Kidney (tissue), 14 donors: ENCODE data around the gene VSTM4. TPM values are rescaled to one million over a fixed set of nuclear protein-coding genes. Genes with fewer than 3 reads are reported as not detected.

Source experiments
- DNase-seq, 5 donors: peaks; one replicate each; pipeline ENCODE4 v3.0.0-alpha.2; 2013 to 2020
- FAIRE-seq: peaks from 2 replicates; lab custom pipeline; 2012; peaks lifted over from hg19 to GRCh38; lab: Jason Lieb, UNC
- H3K27ac ChIP-seq, 2 donors: one replicate each; pipeline ENCODE4 v1.7.0; 2013; ENCODE audit warnings: low read depth in 2 of 2, low read length in 2 of 2, inconsistent platforms in 1 of 2
- H3K27me3 ChIP-seq: one replicate; pipeline ENCODE4 v1.7.1; 2013; ENCODE audit warnings: low read length, inconsistent platforms; ENCODE audit not compliant: control insufficient read depth, insufficient read depth
- H3K36me3 ChIP-seq, 3 donors: one replicate each; pipeline versions ENCODE4 v1.7.0 to v1.7.1; 2013; ENCODE audit warnings: low read length in 3 of 3, control low read depth in 1 of 3, inconsistent platforms in 1 of 3; ENCODE audit not compliant: insufficient read depth in 3 of 3, control insufficient read depth in 2 of 3
- H3K4me1 ChIP-seq, 3 donors: one replicate each; pipeline versions ENCODE4 v1.7.0 to v1.7.1; 2013; ENCODE audit warnings: low read length in 3 of 3, inconsistent platforms in 1 of 3, low read depth in 1 of 3; ENCODE audit not compliant: control insufficient read depth in 2 of 3, insufficient read depth in 2 of 3
- H3K4me3 ChIP-seq, 3 donors: one replicate each; pipeline versions ENCODE4 v1.7.0 to v1.8.1; 2013; ENCODE audit warnings: low read length in 3 of 3, control low read depth in 1 of 3, inconsistent platforms in 1 of 3
- H3K9ac ChIP-seq, 3 donors: one replicate each; pipeline versions ENCODE4 v1.7.0 to v1.7.1; 2013; ENCODE audit warnings: low read length in 3 of 3, control low read depth in 1 of 3, inconsistent platforms in 1 of 3
- H3K9me3 ChIP-seq, 3 donors: one replicate each; pipeline versions ENCODE4 v1.7.0 to v1.7.1; 2013; ENCODE audit warnings: low read length in 3 of 3, control low read depth in 1 of 3, inconsistent platforms in 1 of 3; ENCODE audit not compliant: control insufficient read depth in 2 of 3, insufficient read depth in 1 of 3
- intact Hi-C: fragments of 100-400 bp; cut with DNase I; formaldehyde crosslinking; loops from one replicate; pipeline ENCODE4 v1.11.1; 2022
- polyA plus RNA-seq: library from polyadenylated mRNA; stranded (reverse); fragments of 350-450 nt; fragmentation: Illumina TruSeq; extraction: RNeasy Lipid Tissue Mini Kit (QIAGEN cat#74804); gene quantifications from one replicate; pipeline ENCODE4 v1.2.3, GENCODE V29; 2014; ENCODE audit warnings: low read depth, low replicate concordance; ENCODE audit not compliant: insufficient read depth
- total RNA-seq: library from RNA; stranded (reverse); fragmentation: NEBNext Ultra II Directional; extraction: Animal tissue kit (Norgen Biotek cat#: 25700); gene quantifications from one replicate; pipeline ENCODE4 v1.2.1, GENCODE V29; 2021
- TF ChIP-seq, protein P1 (sequence below): IDR thresholded peaks from 3 replicates; pipeline ENCODE4 v1.5.1; 2012; ENCODE audit warnings: mild to moderate bottlenecking, moderate library complexity, borderline replicate concordance; ENCODE audit not compliant: insufficient read depth; ENCODE audit errors: extremely low read depth
- donor health status: control.
- donor health status: control.
- donor health status: control.
- donor health status: control.
- donor health status: control.
- donor health status: DM: yes; HTN: yes; CAD: no.
- donor health status: Normal renal cell carcinoma (clear cell type).

VSTM4 gene
- total and polyA plus RNA-seq, 2 donors from 2014 or later: 7.4 to 8.5 TPM

DNA sequence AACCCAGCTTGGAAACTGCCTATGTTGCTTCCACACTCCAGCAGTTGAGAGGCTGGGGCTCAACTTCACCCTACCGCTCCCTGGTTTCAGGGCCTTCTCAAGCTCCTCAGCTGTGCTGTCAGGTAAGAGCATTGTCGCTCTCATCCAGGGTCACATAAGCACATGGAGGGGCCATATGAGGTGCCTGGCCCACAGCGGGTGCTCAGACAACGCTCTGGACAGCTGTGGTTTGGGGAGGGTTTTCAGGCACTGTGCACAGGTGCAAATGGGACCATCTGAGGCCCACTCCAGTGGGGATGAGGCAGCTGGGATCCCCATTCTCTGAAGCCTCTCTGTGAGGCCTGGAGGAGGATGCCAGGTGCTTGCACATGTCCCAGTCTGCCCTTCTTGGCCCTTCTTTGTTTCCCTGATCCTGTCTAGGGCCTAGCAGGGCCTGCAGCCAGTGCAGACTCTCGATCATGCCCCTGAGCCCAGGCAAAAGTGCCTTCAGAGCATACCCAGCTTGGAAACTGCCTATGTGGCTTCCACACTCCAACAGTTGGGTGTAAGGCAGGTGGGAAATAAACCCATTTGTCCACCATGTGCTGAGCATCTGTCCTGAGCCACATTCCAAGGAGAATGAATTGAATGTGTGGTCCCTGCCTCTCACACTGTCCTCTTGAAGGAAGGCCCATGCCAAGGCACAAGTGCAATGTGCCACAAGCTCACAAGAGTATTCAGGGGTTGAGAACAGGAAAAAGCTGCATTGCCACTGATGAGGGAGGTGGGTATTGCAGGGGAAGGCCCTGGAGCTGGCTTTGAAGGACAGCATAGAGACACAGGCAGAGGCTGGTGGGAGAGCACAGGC is 40.3 kb downstream of the VSTM4 start:
- H3K9me3 ChIP-seq: no peaks in the 10 kb centered on the region
- H3K9ac ChIP-seq: no peak overlapping the region
- DNase-seq (peak in 1 of 5 donors; percentile 27), FAIRE-seq (no peak)
- no peaks in the 10 kb centered on the region for H3K27me3 ChIP-seq
- H3K27ac ChIP-seq: no peak overlapping the region
- TF ChIP-seq, protein P1, sequence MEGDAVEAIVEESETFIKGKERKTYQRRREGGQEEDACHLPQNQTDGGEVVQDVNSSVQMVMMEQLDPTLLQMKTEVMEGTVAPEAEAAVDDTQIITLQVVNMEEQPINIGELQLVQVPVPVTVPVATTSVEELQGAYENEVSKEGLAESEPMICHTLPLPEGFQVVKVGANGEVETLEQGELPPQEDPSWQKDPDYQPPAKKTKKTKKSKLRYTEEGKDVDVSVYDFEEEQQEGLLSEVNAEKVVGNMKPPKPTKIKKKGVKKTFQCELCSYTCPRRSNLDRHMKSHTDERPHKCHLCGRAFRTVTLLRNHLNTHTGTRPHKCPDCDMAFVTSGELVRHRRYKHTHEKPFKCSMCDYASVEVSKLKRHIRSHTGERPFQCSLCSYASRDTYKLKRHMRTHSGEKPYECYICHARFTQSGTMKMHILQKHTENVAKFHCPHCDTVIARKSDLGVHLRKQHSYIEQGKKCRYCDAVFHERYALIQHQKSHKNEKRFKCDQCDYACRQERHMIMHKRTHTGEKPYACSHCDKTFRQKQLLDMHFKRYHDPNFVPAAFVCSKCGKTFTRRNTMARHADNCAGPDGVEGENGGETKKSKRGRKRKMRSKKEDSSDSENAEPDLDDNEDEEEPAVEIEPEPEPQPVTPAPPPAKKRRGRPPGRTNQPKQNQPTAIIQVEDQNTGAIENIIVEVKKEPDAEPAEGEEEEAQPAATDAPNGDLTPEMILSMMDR: no peak
- peaks cover 0 to 16% (median 4%) of the 10 kb centered on the region in 3 donors for H3K36me3 ChIP-seq
- no peaks in the 10 kb centered on the region for H3K4me1 ChIP-seq
- no peak overlapping the region for H3K4me3 ChIP-seq
- intact Hi-C loops: no loop called here

DNA sequence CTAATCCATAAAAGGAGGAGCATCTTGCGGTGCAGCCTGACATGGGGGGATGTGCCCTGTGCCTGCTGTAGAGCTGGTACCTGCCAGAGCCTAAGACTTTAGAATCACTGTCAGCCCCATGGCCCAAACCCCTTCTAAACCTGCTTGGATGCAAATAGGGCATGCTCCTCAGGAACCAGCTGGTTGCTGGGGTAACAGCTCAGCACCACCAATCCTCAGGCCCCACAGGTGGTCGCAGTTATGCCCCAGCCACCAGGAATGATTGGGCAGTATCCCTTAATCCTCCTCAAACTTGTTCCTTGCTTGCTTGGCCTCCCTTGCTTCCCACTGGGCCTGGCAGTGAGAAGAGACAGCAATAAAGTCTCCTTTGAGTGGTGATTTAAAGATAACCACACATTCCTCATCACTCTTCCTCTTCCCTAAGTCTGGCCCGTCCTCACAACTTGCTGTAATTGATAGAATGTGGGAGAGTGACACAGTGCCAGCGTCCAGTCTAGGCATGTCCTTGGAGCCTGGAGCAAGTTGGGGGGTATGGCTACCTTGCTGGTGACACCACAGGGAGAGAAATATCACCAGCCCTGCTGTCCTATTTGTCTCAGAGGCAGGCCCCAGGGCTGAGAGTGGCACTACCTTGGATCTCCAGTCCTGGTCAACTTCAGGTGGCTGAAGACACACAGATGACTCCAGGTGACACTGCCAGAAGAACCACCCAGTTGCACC is 43.0 kb downstream of the VSTM4 start:
- intact Hi-C loops: no loop called here
- DNase-seq (peak in 1 of 5 donors; percentile 18), FAIRE-seq (no peak)
- TF ChIP-seq, protein P1: no peak
- Histone ChIP-seq H3K9me3 (no peaks in the 10 kb centered on the region), H3K27me3 (no peaks in the 10 kb centered on the region), H3K36me3 (peaks cover 0 to 16% (median 4%) of the 10 kb centered on the region in 3 donors), H3K4me1 (no peaks in the 10 kb centered on the region), H3K27ac (no peak overlapping the region), H3K4me3 (no peak overlapping the region), H3K9ac (no peak overlapping the region)

DNA sequence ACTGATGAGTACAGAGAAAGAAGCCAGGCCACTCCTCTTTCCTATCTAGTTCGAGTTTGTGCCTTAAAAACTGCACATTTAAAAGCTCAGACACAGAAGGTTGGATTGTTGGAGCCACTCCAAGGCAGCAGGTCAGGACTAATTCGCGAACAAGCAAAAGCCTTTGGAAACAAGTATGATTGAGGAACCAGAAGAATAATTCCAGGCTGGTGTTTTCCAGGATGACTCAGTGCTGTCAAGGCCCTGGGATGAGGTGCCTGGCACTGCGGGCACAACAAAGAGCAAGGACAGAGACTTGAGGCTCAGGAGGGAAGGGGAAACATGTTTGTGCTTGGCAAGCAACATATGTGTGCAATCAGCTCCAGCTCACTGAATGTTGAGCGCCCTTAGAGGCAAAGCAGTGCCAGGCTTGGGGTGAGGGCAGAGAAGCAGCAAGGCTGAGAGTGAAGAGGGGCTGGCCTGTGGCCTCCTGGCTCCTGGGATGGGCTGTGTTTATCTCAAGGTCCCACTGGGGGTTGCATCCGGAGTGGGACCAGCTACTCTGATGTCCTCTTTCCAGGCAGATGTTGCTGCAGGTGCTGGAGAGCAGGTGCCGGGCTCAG is 44.1 kb downstream of the VSTM4 start:
- TF ChIP-seq, protein P1: no peak
- no peak overlapping the region for H3K9ac ChIP-seq
- no peaks in the 10 kb centered on the region for H3K27me3 ChIP-seq
- H3K9me3 ChIP-seq: no peaks in the 10 kb centered on the region
- intact Hi-C loops: no loop called here
- no peaks in the 10 kb centered on the region for H3K4me1 ChIP-seq
- FAIRE-seq (no peak), DNase-seq (peak in 1 of 5 donors; percentile 28)
- no peak overlapping the region for H3K4me3 ChIP-seq
- no peak overlapping the region for H3K27ac ChIP-seq
- H3K36me3 ChIP-seq: peaks cover 0 to 11% (median 4%) of the 10 kb centered on the region in 3 donors
